NCI-H526 treated with DMSO at 0.1 percent for 48 hours (cell line): ENCODE data around the gene PRKACA.

Experiments
- DNase-seq: peaks from one replicate; lab custom pipeline; 2025; lab: John Stamatoyannopoulos, UW

Gene PRKACA

GRCh38 chr19:14116525-14116917, 1.0 kb downstream of the PRKACA start:
- DNase-seq: no peak

GRCh38 chr19:14115756-14116155, 1.8 kb downstream of the PRKACA start:
- no peak for DNase-seq

GRCh38 chr19:14114854-14115253, 2.7 kb downstream of the PRKACA start:
- DNase-seq: no peak

DNA sequence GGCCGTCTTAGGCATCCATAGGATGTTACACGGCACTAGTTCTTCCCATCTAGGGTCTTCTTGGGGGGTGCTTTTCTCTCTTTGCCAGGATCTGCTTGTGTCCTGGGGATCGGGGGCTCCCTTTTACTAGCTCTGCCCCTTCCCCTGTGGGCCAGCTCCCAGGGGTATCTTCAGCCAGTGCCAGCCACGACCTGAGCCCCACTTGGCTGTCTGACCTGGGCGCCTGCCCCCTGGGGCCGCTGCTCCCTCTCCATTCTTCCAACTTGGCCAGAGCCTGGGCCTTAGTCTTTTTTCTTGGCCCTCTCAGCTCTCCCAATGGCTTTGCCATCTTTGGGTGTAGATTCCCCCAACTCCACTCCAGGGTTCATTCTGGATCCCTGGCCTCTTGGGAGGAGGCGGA, 3.1 kb downstream of the PRKACA start:
- no peak for DNase-seq

GRCh38 chr19:14113762-14114414, 3.7 kb downstream of the PRKACA start:
- no peak for DNase-seq

DNA sequence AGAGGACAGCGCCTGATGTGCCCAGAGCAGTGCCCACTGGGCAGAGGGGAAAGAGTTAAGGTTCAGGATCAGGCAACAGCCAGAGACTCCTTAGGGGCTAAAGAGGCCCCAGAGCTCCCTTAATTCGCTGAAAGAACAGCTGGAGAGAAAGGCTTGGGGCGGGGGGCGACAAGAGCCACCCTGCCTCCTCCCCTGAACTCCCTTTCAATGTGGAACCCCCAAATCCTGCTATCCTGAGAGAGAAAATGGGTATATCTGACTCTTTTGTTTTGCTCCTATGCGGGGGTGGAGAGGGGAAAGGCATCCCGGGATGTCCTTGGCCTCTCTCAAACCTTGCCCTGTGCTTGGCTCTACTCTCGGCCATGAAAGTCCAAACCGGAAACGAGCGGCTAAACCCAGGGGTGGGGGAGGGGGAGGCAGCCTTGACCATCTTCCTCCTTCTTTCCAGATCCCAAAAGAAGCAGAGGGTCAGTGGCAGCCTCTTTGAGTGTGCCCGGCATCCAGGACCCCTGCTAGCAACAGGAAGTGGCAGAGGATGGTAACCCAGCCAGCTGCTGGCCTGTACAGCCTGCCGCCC, 4.7 kb downstream of the PRKACA start:
- DNase-seq: no peak

- DNase-seq: no peak
These were observed 5.3 kb downstream of the PRKACA start for GRCh38 chr19:14112051-14112808.

- DNase-seq: no peak
These were observed 6.1 kb downstream of the PRKACA start for GRCh38 chr19:14111486-14111885.

- no peak for DNase-seq
These were observed 6.9 kb downstream of the PRKACA start for GRCh38 chr19:14110650-14111049.

DNA sequence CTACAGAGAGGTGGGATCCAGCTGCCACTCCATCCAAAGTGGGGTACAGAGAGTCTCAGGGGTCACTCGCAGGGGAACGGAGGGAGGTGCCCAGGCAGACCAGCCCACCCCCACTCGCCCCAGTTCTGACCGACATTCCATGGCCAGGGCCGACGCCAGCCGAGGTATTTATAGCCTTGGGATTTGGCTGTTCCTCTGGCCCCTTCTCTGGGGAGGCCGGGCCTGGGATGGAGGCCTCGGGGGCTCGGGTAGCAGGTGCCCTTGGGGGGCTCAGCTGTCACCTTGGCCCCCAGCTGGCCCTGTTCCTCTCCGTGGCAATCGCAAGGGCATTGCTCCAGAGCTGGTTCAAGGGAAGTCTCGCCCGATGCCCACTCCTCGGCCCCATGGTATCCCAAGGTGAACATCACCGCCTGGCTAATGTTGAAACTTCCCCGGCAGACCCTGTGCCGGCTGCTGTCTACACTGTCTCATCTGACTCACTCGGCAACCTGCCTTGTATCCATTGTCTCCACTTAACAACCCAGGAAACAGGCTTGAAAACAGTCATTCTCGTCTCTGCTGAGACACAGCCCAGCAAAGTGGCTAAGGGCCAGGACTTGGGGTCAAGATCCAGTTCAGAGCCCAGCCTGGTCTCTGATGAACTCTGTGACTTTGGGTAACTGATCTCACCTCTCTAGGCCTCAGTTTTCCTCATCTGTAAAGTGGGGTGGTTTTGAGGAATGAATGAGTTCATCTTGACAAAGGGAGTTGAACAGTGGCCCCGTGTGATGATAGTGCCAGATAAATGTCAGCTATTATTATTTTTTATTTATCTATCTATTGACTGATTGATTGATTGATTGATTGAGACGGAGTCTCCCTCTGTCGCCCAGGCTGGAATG, 9.7 kb downstream of the PRKACA start:
- DNase-seq: no peak

- DNase-seq: no peak
These were observed 10.7 kb downstream of the PRKACA start for GRCh38 chr19:14106840-14107239.

DNA sequence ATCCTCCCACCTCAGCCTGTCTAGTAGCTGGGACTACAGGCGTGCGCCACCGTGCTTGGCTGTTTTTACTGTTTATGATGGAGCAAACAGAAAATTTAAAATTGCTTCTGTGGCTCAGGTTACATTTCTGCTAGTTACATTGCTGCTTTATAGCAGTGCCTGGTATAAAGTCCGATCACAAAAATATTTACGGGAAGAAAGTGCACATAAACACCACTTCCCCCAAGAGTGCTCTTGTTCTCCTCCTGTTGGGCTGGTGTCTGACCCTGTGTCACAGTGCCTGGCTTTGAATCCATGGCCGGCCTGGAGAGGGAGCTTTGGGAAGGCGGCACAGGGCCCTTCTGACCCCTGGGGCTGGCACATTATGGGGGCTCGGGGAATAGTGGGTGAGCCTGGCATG, 11.9 kb downstream of the PRKACA start:
- no peak for DNase-seq

DNA sequence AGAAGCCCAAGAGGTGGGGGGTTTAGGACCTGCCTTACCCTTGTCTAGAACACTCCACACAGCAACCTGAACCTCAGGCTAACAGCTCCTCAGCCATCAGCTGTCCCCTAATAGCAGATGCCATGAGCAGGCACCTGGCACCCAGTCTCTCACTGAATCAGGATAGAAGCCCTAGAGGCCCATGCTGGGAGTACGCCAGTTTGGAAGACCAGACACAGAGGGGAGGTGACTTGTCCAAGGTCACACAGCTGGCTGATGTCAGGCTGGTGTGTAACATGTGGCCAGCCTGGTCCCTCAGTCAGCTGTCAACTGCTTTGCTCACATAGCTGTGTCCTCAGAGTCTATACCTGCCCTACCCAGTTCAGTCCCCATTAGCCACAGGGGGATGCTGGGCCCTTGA, 14.3 kb downstream of the PRKACA start:
- DNase-seq: no peak

DNA sequence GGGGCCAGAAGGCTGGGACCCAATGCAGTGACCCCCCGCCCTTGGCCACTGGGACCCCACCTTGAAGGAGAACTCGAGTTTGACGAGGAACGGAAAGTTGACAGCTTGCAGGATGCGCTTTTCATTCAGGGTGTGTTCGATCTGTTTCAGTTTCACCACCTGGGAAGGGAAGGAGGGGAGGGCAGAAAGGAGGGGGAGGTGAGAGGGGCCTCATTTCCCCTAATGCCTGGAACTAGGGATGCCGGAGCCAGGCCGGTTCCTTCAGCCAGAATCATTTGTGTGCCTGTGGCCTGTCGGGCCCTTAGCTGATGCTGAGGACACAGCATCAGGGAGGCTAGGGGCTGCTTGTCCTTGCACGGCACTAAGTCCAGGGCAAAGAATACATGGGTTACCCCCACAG, 14.8 kb downstream of the PRKACA start:
- DNase-seq: no peak

DNA sequence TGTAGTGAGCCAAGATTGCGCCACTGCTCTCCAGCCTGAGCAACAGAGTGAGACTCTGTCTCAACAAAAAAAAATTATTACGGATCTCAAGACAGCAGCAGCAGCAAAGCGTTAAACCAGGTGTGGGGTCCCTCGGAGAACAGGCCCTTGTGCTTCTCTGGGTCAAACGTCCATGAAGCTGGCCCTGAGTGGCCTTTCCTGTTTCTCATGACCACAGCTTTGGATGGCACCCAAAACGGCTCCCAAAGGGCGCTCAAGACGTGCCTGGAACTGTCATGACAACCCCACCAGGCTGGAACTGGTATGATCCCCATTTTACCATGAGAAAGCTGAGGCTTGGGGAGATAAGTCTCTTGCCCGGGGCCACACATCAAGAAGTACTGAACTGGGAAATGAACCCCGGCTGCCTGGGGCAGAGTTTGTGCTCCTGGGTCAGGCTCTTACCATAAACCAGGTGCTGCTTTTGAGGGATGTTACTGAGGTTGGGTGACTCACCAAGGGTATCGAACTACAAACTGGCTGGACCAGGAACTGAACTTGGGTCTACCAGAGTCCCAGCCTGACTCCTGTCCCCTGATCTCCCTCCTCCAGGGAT, 15.4 kb downstream of the PRKACA start:
- DNase-seq: no peak

- DNase-seq: no peak
These were observed 16.5 kb downstream of the PRKACA start for GRCh38 chr19:14101003-14101545.

DNA sequence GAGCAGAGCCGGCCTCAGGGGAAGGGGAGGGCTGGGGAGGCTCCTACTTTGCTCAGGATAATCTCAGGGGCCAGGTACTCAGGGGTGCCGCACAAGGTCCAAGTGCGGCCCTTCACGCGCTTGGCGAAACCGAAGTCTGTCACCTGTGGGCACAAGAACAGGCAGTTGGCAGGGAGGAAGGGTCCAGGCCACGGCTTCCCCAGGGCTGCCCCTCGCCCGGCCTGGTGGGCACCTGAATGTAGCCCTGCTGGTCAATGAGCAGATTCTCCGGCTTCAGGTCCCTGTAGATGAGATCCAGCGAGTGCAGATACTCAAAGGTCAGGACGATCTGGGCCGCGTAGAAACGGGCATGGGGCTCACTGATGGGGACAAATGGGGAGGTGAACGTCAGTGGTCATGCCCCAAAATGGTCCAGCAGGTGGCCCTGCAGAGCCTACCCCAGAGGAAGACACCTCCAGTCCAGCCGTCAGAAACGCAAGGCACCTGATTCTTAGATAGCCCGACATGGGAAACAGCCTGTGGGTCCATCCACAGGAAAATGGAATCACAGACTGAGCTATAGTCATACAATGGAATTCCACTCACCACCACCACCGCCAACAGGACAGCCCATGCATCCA, 19.9 kb downstream of the PRKACA start:
- no peak for DNase-seq

DNA sequence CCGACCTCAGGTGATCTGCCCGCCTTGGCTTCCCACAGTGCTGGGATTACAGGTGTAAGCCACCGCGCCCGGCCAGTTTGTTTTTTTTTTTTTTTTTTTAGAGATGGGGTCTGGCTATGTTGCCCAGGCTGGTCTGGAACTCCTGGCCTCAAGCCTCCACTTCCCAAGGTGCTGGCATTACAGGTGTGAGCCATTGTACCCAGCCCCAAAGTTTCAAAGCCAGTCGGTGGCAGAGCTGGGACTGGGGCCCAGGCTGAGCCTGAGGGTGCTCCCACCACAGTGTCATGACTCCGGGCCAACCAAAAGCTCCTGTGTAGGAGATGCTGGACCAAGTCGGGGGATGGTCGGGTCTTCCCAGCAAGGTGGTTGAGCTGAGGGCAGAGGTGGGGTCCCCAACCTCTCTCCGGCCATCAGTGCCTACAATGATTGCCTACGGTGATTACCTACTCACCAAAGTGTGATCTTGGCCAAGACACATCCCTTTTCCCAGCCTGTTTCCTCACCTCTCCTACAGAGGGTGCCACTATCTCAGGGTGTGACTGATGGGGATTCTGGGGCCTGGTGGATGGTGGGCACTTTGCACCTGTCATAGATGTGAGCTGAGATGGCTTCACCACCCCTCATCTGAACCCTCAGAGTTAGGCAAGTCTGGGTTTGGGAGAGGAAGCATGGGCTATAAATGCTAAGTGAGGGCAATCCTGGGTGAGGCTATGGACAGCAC, 21.1 kb downstream of the PRKACA start:
- no peak for DNase-seq

- DNase-seq: no peak
These were observed 22.7 kb downstream of the PRKACA start for GRCh38 chr19:14094854-14095253.

DNA sequence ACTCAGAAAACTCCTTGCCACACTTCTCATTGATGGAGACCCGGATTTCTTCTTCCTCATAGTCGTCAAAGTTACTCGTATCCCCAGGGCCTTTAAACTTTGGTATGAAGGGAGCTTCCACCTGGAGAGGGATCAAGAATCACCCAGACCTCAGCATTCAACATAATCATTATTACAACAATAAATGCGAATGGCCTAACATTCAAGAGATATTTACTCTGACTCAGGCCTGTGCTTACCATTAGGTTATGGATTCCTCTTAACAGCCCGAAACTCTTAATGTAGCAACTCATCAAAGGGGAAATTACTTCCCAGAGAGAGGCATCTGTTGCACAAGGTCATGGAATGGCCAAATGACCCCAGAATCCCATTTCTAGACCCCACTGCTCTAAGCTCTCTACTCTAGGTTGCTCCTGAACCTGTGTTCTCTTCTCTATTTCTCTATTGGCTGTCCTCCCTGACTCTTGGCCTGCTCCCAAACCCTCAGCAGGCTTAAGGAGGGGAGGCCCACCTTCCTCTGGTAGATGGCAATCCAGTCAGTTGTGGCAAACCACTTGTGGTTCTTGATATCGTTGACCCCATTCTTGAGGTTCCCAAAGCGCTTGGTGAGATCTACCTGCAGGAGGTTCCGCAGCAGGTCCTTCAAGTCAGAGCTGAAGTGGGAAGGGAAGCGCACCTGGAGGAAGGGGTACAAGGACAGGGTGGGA, 24.3 kb downstream of the PRKACA start:
- DNase-seq: no peak
